GM12878 (cell line): Measurements from ENCODE around the gene FAM120B. TPM values are rescaled to one million over a fixed set of nuclear protein-coding genes. Genes with fewer than 3 reads are reported as not detected.

ENCODE experiments used
- ATAC-seq: fragments of 200-7000 bp; cut with Tn5 transposase; 3 replicates; pipeline ENCODE4 v1.9.1; 2020; ENCODE audit warnings: mild to moderate bottlenecking, moderate library complexity
- BruUV-seq: library from RNA; stranded (reverse); fragments of 400-500 nt; replicated peaks from 2 replicates; lab custom pipeline; 2021; lab: Mats Ljungman, UMichigan
- CTCF ChIA-PET: fragments of 300-600 bp; sonication (Branson Sonifier 250); formaldehyde crosslinking; extraction: SDS; loops from one replicate; lab custom pipeline; 2021; ENCODE audit warnings: inconsistent platforms; lab: Yijun Ruan, JAX
- POLR2A ChIA-PET: fragments of 350-600 bp; formaldehyde crosslinking; extraction: SDS; loops from one replicate; lab custom pipeline; 2021; ENCODE audit warnings: inconsistent platforms; lab: Charles Lee
- RAD21 ChIA-PET: fragments of 300-600 bp; sonication (Branson Sonifier 250); formaldehyde crosslinking; loops from one replicate; lab custom pipeline; 2023; ENCODE audit warnings: antibody characterized with exemption; ENCODE audit not compliant: unreplicated experiment; lab: Charles Lee
- SMC1A ChIA-PET: fragments of 300-600 bp; sonication (Branson Sonifier 250); formaldehyde crosslinking; loops from one replicate; lab custom pipeline; 2023; ENCODE audit not compliant: unreplicated experiment, uncharacterized antibody; lab: Charles Lee
- DNase-seq: peaks from one replicate; pipeline ENCODE4 v3.0.0-alpha.2; 2011; ENCODE audit warnings: low read depth, low spot score
- FAIRE-seq: peaks from 3 replicates; lab custom pipeline; 2011; peaks lifted over from hg19 to GRCh38; lab: Jason Lieb, UNC
- H2AFZ ChIP-seq: 2 replicates; pipeline ENCODE4 v1.6.0; 2011; ENCODE audit warnings: low read depth, low read length, control low read depth; ENCODE audit not compliant: control insufficient read depth
- H3K27ac ChIP-seq: 2 replicates; pipeline ENCODE4 v1.5.1; 2011; ENCODE audit warnings: control low read depth; ENCODE audit not compliant: control insufficient read depth, insufficient read depth
- H3K27me3 ChIP-seq, 2 experiments: replicated peaks in 1 of 2; 2 replicates each; pipeline versions ENCODE4 v1.6.0 to v1.6.1; 2011; ENCODE audit warnings: low read length in 1 of 2; ENCODE audit not compliant: control insufficient read depth in 2 of 2, insufficient read depth in 2 of 2
- H3K36me3 ChIP-seq, 2 experiments: 2 replicates each; pipeline ENCODE4 v1.5.1; 2011; ENCODE audit warnings: low read length in 1 of 2; ENCODE audit not compliant: control insufficient read depth in 2 of 2, insufficient read depth in 2 of 2
- H3K4me1 ChIP-seq: 2 replicates; pipeline ENCODE4 v1.6.1; 2011; ENCODE audit warnings: mild to moderate bottlenecking, low read length, moderate library complexity, mixed read lengths; ENCODE audit not compliant: control insufficient read depth, insufficient read depth
- H3K4me2 ChIP-seq: 2 replicates; pipeline ENCODE4 v1.6.0; 2011; ENCODE audit warnings: control low read depth; ENCODE audit not compliant: control insufficient read depth, insufficient read depth
- H3K4me3 ChIP-seq: fragments of 200-600 bp; sonication (generic); 2 replicates; pipeline ENCODE4 v1.5.1; 2016
- H3K79me2 ChIP-seq: 2 replicates; pipeline ENCODE4 v1.6.0; 2011; ENCODE audit warnings: low read length; ENCODE audit not compliant: control insufficient read depth, insufficient read depth
- H3K9ac ChIP-seq: 2 replicates; pipeline ENCODE4 v1.8.0; 2011; ENCODE audit warnings: low read length, control low read depth, mixed read lengths; ENCODE audit not compliant: control insufficient read depth, insufficient read depth
- H3K9me3 ChIP-seq: replicated peaks from 3 replicates; pipeline ENCODE4 v1.5.1; 2011; ENCODE audit warnings: mild to moderate bottlenecking, low read length; ENCODE audit not compliant: control insufficient read depth, insufficient read depth
- H4K20me1 ChIP-seq: 2 replicates; pipeline ENCODE4 v1.6.0; 2011; ENCODE audit not compliant: control insufficient read depth, insufficient read depth
- CBX5 ChIP-seq: sonication (generic); IDR thresholded peaks from 2 replicates; pipeline ENCODE4 v1.6.1; 2016; ENCODE audit warnings: low read depth, moderate library complexity, mild to moderate bottlenecking, inconsistent platforms
- CEBPB ChIP-seq, 2 experiments: fragments of 150-350 bp in 1 of 2; IDR thresholded peaks; 2 replicates each; pipeline ENCODE4 v1.6.1; 2012 to 2014; ENCODE audit warnings: low read depth in 2 of 2, low read length in 2 of 2, borderline replicate concordance in 1 of 2, inconsistent platforms in 1 of 2
- CHD2 ChIP-seq: IDR thresholded peaks from 2 replicates; pipeline ENCODE4 v1.6.1; 2011; ENCODE audit warnings: low read depth, low read length, improper control_type of control experiment, borderline replicate concordance
- CUX1 ChIP-seq: IDR thresholded peaks from 2 replicates; pipeline ENCODE4 v1.6.1; 2012; ENCODE audit warnings: improper control_type of control experiment, low read depth, low read length; ENCODE audit not compliant: insufficient replicate concordance
- HDAC2 ChIP-seq: fragments of 200-600 bp; sonication (generic); IDR thresholded peaks from 2 replicates; pipeline ENCODE4 v1.6.1; 2017
- IKZF1 ChIP-seq: fragments of 450-650 bp; conservative IDR thresholded peaks from 2 replicates; pipeline ENCODE4 v1.6.1; 2017; ENCODE audit warnings: antibody characterized with exemption, mild to moderate bottlenecking
- KDM1A ChIP-seq: fragments of 200-600 bp; sonication (generic); IDR thresholded peaks from 2 replicates; pipeline ENCODE4 v1.6.1; 2016; ENCODE audit warnings: borderline replicate concordance
- NFIC ChIP-seq: IDR thresholded peaks from 2 replicates; pipeline ENCODE4 v1.6.1; 2012; ENCODE audit warnings: low read depth, mild to moderate bottlenecking, inconsistent platforms, low read length, moderate library complexity
- PKNOX1 ChIP-seq: fragments of 450-650 bp; IDR thresholded peaks from 2 replicates; pipeline ENCODE4 v1.6.1; 2016; ENCODE audit warnings: mild to moderate bottlenecking
- SIN3A ChIP-seq: IDR thresholded peaks from 2 replicates; pipeline ENCODE4 v1.6.1; 2012; ENCODE audit warnings: low read depth, low read length, improper control_type of control experiment
- ZZZ3 ChIP-seq: IDR thresholded peaks from 2 replicates; pipeline ENCODE4 v1.6.1; 2011; ENCODE audit warnings: low read depth; ENCODE audit not compliant: control insufficient read depth, insufficient read length
- WGBS: methylation state at CpG from one replicate; pipeline ENCODE4 v1.1.6; 2016; ENCODE audit warnings: low lambda C conversion rate; ENCODE audit not compliant: insufficient replicate concordance, insufficient coverage; ENCODE audit errors: missing lambda C conversion rate; 5-methylcytosine and 5-hydroxymethylcytosine counted together
- in situ Hi-C: fragments of 300-500 bp; cut with MboI; formaldehyde crosslinking; loops from 9 replicates; pipeline ENCODE4 v1.14.3; 2018; ENCODE audit warnings: mixed read lengths
- intact Hi-C: fragments of 100-400 bp; cut with micrococcal nuclease; formaldehyde crosslinking; loops from one replicate; pipeline ENCODE4 v1.14.2; 2022; ENCODE audit not compliant: unreplicated experiment
- polyA plus RNA-seq, 11 experiments: library from polyadenylated mRNA; depleted of rRNA in 4 of 11; unstranded in 6 of 11; stranded (reverse) in 5 of 11; fragments of >200 nt; fragmentation: Nextera tagmentation in 4 of 11; fragmentation: Illumina TruSeq in 1 of 11; extraction: Ambion mirVana in 4 of 11; extraction: Trizol in 1 of 11; gene quantifications; 1 replicate in 1 of 11; 2 replicates in 10 of 11; pipeline versions ENCODE4 v1.2.1 to v1.2.3, GENCODE V29; 2011 to 2016; ENCODE audit warnings: inconsistent platforms in 2 of 11, missing spikeins in 2 of 11, low read depth in 1 of 11
- total RNA-seq, 4 experiments: library from RNA; depleted of rRNA in 3 of 4; stranded (reverse); fragments of >200 nt in 3 of 4; fragmentation: Illumina TruSeq in 1 of 4; extraction: Trizol in 1 of 4; gene quantifications; 2 replicates each; pipeline versions ENCODE4 v1.2.1 to v1.2.3, GENCODE V29; 2013 to 2021
- TF ChIP-seq, protein P1 (sequence below): fragments of 450-650 bp; IDR thresholded peaks from 2 replicates; pipeline ENCODE4 v1.6.1; 2017; ENCODE audit warnings: mild to moderate bottlenecking, low read depth, inconsistent platforms; ENCODE audit not compliant: poor library complexity, severe bottlenecking
- TF ChIP-seq, protein P2 (sequence below): fragments of 450-650 bp; IDR thresholded peaks from 2 replicates; pipeline ENCODE4 v1.6.1; 2017; ENCODE audit warnings: mild to moderate bottlenecking

The FAM120B gene
- total and polyA plus RNA-seq, 10 of the 15 experiments (the other 5 are each of a cell fraction or from before 2014, with no cell fraction given): 3.3 to 21.6 (median 15.3) TPM

DNA sequence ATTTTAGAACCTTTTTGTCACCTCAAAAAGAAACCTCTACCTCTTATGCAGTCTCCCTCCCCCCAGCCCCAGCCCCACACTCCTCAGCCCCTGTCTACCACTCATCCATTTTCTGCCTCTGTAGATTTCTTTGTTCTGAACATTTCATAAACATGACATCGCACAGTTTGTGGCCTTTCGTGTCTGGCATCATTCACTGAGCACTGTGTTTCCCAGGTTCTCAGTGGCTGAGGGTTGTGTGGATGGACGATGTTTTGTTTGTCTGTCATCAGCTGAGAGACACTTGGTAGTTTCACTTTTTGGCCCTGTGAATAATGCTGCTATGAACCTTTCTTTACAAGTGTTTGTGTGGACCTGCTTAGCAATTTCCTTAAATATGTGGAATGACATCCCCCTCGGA, 64.5 kb downstream of the FAM120B start (continued):
- no peak for TF ChIP-seq SIN3A
- TF ChIP-seq, protein P1, sequence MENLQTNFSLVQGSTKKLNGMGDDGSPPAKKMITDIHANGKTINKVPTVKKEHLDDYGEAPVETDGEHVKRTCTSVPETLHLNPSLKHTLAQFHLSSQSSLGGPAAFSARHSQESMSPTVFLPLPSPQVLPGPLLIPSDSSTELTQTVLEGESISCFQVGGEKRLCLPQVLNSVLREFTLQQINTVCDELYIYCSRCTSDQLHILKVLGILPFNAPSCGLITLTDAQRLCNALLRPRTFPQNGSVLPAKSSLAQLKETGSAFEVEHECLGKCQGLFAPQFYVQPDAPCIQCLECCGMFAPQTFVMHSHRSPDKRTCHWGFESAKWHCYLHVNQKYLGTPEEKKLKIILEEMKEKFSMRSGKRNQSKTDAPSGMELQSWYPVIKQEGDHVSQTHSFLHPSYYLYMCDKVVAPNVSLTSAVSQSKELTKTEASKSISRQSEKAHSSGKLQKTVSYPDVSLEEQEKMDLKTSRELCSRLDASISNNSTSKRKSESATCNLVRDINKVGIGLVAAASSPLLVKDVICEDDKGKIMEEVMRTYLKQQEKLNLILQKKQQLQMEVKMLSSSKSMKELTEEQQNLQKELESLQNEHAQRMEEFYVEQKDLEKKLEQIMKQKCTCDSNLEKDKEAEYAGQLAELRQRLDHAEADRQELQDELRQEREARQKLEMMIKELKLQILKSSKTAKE: no peak
- TF ChIP-seq CHD2: no peak
- TF ChIP-seq PKNOX1: no peak
- no peak for TF ChIP-seq CBX5
- TF ChIP-seq NFIC: no peak
- no peak for TF ChIP-seq CEBPB (IDR thresholded peaks at IDR 0.05; ENCODE audit: borderline replicate concordance in 1 of 2, low read depth in 2 of 2, low read length in 2 of 2)
- TF ChIP-seq ZZZ3: no peak

DNA sequence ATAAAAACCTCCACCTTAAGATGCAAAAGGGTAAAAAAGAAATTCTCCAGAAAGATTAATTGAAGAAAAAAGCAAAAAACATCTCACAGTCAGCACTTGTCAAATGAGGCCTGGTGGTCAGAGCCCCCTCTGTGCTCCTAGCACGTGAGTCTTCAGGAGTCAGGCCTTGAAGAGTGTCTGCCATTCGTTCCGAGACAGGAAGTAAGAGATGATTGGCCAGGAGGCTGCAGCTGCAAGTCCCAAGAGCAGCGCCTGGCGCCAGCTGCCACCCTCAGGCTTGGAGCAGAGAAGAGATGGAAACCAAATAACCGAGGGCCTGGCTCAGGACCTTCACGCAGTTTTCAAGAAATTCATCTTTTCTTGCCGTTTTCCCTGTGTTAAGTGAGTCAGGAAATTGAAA, 65.0 kb downstream of the FAM120B start:
- RAD21 ChIA-PET: no interaction called here
- Histone ChIP-seq H3K4me1 (no peaks in the 10 kb centered on the region), H3K9ac (no peak overlapping the region), H4K20me1 (no peaks in the 10 kb centered on the region), H3K9me3 (no peaks in the 10 kb centered on the region), H3K4me2 (no peak overlapping the region), H3K4me3 (no peak overlapping the region), H3K27me3 (no peaks in the 10 kb centered on the region), H3K36me3 (peaks cover 2 to 4% of the 10 kb centered on the region in 2 experiments; a peak in 2 of 4 replicates), H3K27ac (no peak overlapping the region), H2AFZ (no peak overlapping the region), H3K79me2 (no peaks in the 10 kb centered on the region)
- SMC1A ChIA-PET: interaction anchor here (0.7 to 0.8 kb wide), 2 partner anchors 9 to 60 kb away, joined by 3 read pairs; no protein-coding TSS in a partner anchor
- DNase-seq (no peak), FAIRE-seq (no peak), ATAC-seq (no peak)
- BruUV-seq: no TSS peak
- CTCF ChIA-PET: no interaction called here
- POLR2A ChIA-PET: no interaction called here
- WGBS: 100% methylated on average over 8 of the region's 8 CpGs
- intact Hi-C loops: no loop called here
- in situ Hi-C loops: no loop called here
- TF ChIP-seq, protein P2, sequence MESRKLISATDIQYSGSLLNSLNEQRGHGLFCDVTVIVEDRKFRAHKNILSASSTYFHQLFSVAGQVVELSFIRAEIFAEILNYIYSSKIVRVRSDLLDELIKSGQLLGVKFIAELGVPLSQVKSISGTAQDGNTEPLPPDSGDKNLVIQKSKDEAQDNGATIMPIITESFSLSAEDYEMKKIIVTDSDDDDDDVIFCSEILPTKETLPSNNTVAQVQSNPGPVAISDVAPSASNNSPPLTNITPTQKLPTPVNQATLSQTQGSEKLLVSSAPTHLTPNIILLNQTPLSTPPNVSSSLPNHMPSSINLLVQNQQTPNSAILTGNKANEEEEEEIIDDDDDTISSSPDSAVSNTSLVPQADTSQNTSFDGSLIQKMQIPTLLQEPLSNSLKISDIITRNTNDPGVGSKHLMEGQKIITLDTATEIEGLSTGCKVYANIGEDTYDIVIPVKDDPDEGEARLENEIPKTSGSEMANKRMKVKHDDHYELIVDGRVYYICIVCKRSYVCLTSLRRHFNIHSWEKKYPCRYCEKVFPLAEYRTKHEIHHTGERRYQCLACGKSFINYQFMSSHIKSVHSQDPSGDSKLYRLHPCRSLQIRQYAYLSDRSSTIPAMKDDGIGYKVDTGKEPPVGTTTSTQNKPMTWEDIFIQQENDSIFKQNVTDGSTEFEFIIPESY: no peak
- TF ChIP-seq HDAC2 (no peak), CUX1 (no peak), IKZF1 (no peak), KDM1A (no peak)
